GM19099 (cell line): ENCODE results near the gene OR2AT4.

Source experiments
- POLR2A ChIP-seq: IDR thresholded peaks from 3 replicates; pipeline ENCODE4 v1.6.1; 2011; ENCODE audit warnings: low read depth; ENCODE audit not compliant: insufficient read length; ENCODE audit errors: extremely low read depth

OR2AT4 gene

GRCh38 chr11:75077316-75077715 is 19.4 kb downstream of the OR2AT4 start:
- TF ChIP-seq POLR2A = no peak

- TF ChIP-seq POLR2A = no peak
These were observed 20.0 kb downstream of the OR2AT4 start for GRCh38 chr11:75076671-75077070.

GRCh38 chr11:75073459-75074190 is 23.1 kb downstream of the OR2AT4 start:
- no peak for TF ChIP-seq POLR2A

- no peak for TF ChIP-seq POLR2A
These were observed 24.1 kb downstream of the OR2AT4 start for GRCh38 chr11:75072582-75072981.

GRCh38 chr11:75069473-75069872 is 27.2 kb downstream of the OR2AT4 start:
- no peak for TF ChIP-seq POLR2A

- TF ChIP-seq POLR2A = no peak
These were observed 27.7 kb downstream of the OR2AT4 start for GRCh38 chr11:75068993-75069392.

- no peak for TF ChIP-seq POLR2A
These were observed 28.1 kb downstream of the OR2AT4 start for GRCh38 chr11:75068559-75068958.

- no peak for TF ChIP-seq POLR2A
These were observed 30.6 kb downstream of the OR2AT4 start for GRCh38 chr11:75066061-75066460.

- no peak for TF ChIP-seq POLR2A
These were observed 32.8 kb downstream of the OR2AT4 start for GRCh38 chr11:75063741-75064314.

- TF ChIP-seq POLR2A = no peak
These were observed 37.4 kb downstream of the OR2AT4 start for GRCh38 chr11:75059299-75059698.

- TF ChIP-seq POLR2A = no peak
These were observed 39.9 kb downstream of the OR2AT4 start for GRCh38 chr11:75056814-75057213.

- no peak for TF ChIP-seq POLR2A
These were observed 41.2 kb downstream of the OR2AT4 start for GRCh38 chr11:75055511-75055910.

GRCh38 chr11:75052457-75052856 is 44.2 kb downstream of the OR2AT4 start:
- TF ChIP-seq POLR2A = no peak

GRCh38 chr11:75051043-75051442 is 45.6 kb downstream of the OR2AT4 start:
- TF ChIP-seq POLR2A = no peak

GRCh38 chr11:75050516-75050915 is 46.2 kb downstream of the OR2AT4 start:
- no peak for TF ChIP-seq POLR2A

GRCh38 chr11:75047191-75047590 is 49.5 kb downstream of the OR2AT4 start:
- no peak for TF ChIP-seq POLR2A
